Pericardium fibroblast (primary cell): ENCODE data around the gene SLTM. TPM values are rescaled to one million over a fixed set of nuclear protein-coding genes. Genes with fewer than 3 reads are reported as not detected.

Experiments
- total RNA-seq: library from RNA; depleted of rRNA; stranded (reverse); fragments of >200 nt; gene quantifications from 2 replicates; pipeline ENCODE4 v1.2.3, GENCODE V29; 2015

SLTM gene
- 27.4 and 38.5 TPM in 2 replicates for total RNA-seq

DNA sequence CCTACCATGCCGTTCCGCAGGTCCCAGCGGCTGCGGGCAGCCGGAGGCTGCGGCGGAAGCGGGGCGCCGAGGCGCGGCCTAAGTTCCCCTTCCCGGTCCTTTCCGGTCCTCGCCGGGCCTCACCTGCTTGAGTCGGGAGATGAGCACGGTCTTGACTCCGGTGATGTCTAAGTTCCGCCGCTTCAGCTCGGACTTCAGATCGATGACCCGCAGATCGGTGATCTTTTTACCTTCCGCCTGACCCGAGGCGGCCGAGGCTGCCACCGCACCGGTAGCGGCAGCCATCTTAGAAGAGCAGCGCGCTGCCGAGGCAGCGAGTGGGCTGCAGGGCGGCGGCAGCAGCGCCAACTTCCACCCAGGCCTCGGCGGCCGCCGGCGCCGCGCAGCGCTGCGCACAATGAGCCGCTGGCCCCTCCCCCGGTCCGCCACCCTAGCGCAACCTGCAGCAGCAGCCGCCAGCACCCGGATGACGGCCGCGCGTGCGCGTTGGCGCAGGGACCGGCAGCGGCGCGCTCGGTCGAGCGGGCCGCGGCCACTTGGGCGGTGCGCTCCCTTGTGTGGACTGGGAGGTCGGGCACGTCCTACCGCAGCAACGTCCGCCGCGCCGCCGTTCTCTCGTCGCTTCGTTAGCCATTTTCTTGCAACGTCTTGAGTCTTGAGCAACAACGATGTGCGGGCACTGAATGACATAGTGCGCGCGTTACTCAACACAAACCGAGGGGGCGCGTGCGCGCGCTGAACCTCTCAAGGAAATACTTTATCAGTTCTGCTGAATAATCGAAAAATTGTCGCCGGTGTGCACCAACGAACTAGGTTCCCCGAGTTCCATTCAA is at the start of gene SLTM:
Gene SLTM (minus strand): TSS at position 399 of the 833 bp plus-strand sequence. CDS start 114 bp downstream, at position 285.

Other genes with a start within 250 kb of the SLTM start
- 112 and 173 TPM in 2 replicates for gene ADAM10, start 184.0 kb downstream of the SLTM start, total RNA-seq
- 8.8 and 13.5 TPM in 2 replicates for gene MINDY2, start 162.4 kb downstream of the SLTM start, total RNA-seq
- 10.9 and 22.3 TPM in 2 replicates for gene RNF111, start 54.0 kb upstream of the SLTM start, total RNA-seq
- gene CCNB2, start 171.5 kb upstream of the SLTM start, total RNA-seq = 4.9 TPM in 2 replicates